Measurements from ENCODE around the gene CHCT1. TPM values are rescaled to one million over a fixed set of nuclear protein-coding genes. Genes with fewer than 3 reads are reported as not detected.

The CHCT1 gene
- total RNA-seq, 4 donors from 2014 or later = not detected

GRCh38 chr17:60403523-60403810, 18.8 kb upstream of the CHCT1 start:
- Histone ChIP-seq H3K36me3 (no peaks in the 10 kb centered on the region), H3K4me1 (no peaks in the 10 kb centered on the region), H3K4me3 (no peak overlapping the region), H3K9me3 (no peaks in the 10 kb centered on the region), H3K27me3 (no peaks in the 10 kb centered on the region), H3K27ac (no peak overlapping the region)
- TF ChIP-seq POLR2A (IDR thresholded peaks at IDR 0.05) = no peak
- no peak for TF ChIP-seq CTCF (IDR thresholded peaks at IDR 0.05)
- TF ChIP-seq EP300 (IDR thresholded peaks at IDR 0.05) = no peak
- 85% methylated on average over 3 of the region's 3 CpGs for WGBS, 2 donors
- no peak for DNase-seq (ENCODE audit: low spot score in 2 of 2)

- no peak for DNase-seq (ENCODE audit: low spot score in 2 of 2)
- no peak for TF ChIP-seq EP300 (IDR thresholded peaks at IDR 0.05)
- no peak for TF ChIP-seq CTCF (IDR thresholded peaks at IDR 0.05)
- no peak for TF ChIP-seq POLR2A (IDR thresholded peaks at IDR 0.05)
- no peak overlapping the region for H3K4me3 ChIP-seq
- H3K4me1 ChIP-seq = no peaks in the 10 kb centered on the region
- no peaks in the 10 kb centered on the region for H3K27me3 ChIP-seq
- no peaks in the 10 kb centered on the region for H3K36me3 ChIP-seq
- WGBS, 2 donors = 86% methylated on average over 6 of the region's 6 CpGs
- no peak overlapping the region for H3K27ac ChIP-seq
- no peaks in the 10 kb centered on the region for H3K9me3 ChIP-seq
Measured at GRCh38 chr17:60403962-60404361, 18.3 kb upstream of the CHCT1 start.

GRCh38 chr17:60406887-60407286, 15.4 kb upstream of the CHCT1 start:
- no peaks in the 10 kb centered on the region for H3K4me1 ChIP-seq
- no peaks in the 10 kb centered on the region for H3K27me3 ChIP-seq
- no peaks in the 10 kb centered on the region for H3K36me3 ChIP-seq
- H3K9me3 ChIP-seq = no peaks in the 10 kb centered on the region
- H3K4me3 ChIP-seq = no peak overlapping the region
- no peak overlapping the region for H3K27ac ChIP-seq
- TF ChIP-seq EP300 (IDR thresholded peaks at IDR 0.05) = no peak
- no peak for DNase-seq (ENCODE audit: low spot score in 2 of 2)
- 78 to 83% methylated on average over 3 of the region's 3 CpGs for whole genome bisulfite sequencing, 2 donors

- Histone ChIP-seq H3K9me3 (no peaks in the 10 kb centered on the region), H3K27me3 (no peaks in the 10 kb centered on the region), H3K27ac (no peak overlapping the region), H3K36me3 (no peaks in the 10 kb centered on the region), H3K4me1 (no peaks in the 10 kb centered on the region), H3K4me3 (no peak overlapping the region)
- DNase-seq (ENCODE audit: low spot score in 2 of 2) = no peak
- 73 to 83% methylated on average over 4 of the region's 4 CpGs for WGBS, 2 donors
- TF ChIP-seq POLR2A (IDR thresholded peaks at IDR 0.05) = no peak
- no peak for TF ChIP-seq EP300 (IDR thresholded peaks at IDR 0.05)
Measured at GRCh38 chr17:60410001-60410400, 12.3 kb upstream of the CHCT1 start.

- TF ChIP-seq EP300 (IDR thresholded peaks at IDR 0.05) = no peak
- no peak for TF ChIP-seq POLR2A (IDR thresholded peaks at IDR 0.05)
- TF ChIP-seq CTCF (IDR thresholded peaks at IDR 0.05) = no peak
- H3K36me3 ChIP-seq = no peaks in the 10 kb centered on the region
- 76 to 77% methylated on average over 3 of the region's 3 CpGs for WGBS, 2 donors
- no peak overlapping the region for H3K4me3 ChIP-seq
- DNase-seq (ENCODE audit: low spot score in 2 of 2) = no peak
- H3K27me3 ChIP-seq = no peaks in the 10 kb centered on the region
- H3K4me1 ChIP-seq = peaks cover 0 to 5% (median 0%) of the 10 kb centered on the region in 4 donors
- H3K9me3 ChIP-seq = no peaks in the 10 kb centered on the region
- H3K27ac ChIP-seq = no peak overlapping the region
Measured at GRCh38 chr17:60412701-60413100, 9.6 kb upstream of the CHCT1 start.

GRCh38 chr17:60415146-60415545, 7.1 kb upstream of the CHCT1 start:
- Histone ChIP-seq H3K4me3 (no peak overlapping the region), H3K9me3 (no peaks in the 10 kb centered on the region), H3K36me3 (no peaks in the 10 kb centered on the region), H3K27ac (no peak overlapping the region), H3K27me3 (no peaks in the 10 kb centered on the region), H3K4me1 (peaks cover 0 to 5% (median 0%) of the 10 kb centered on the region in 4 donors)
- no peak for DNase-seq (ENCODE audit: low spot score in 2 of 2)
- TF ChIP-seq EP300 (IDR thresholded peaks at IDR 0.05) (no peak), POLR2A (IDR thresholded peaks at IDR 0.05) (no peak), CTCF (IDR thresholded peaks at IDR 0.05) (no peak)
- 80 to 90% methylated on average over 1 of the region's 1 CpG for WGBS, 2 donors

Data from tibial nerve (tissue), 4 donors.